Activated CD4-positive, alpha-beta T cell treated with anti-CD3 and anti-CD28 coated beads for 4 hours (primary cell): ENCODE data around the gene TMEM212.

Experiments
- DNase-seq, 2 donors: peaks; one replicate each; pipeline ENCODE4 v3.0.0-alpha.2; 2020

The TMEM212 gene

GRCh38 chr3:171862392-171862791, 19.2 kb downstream of the TMEM212 start:
- no peak for DNase-seq

GRCh38 chr3:171862993-171863521, 19.9 kb downstream of the TMEM212 start:
- DNase-seq, result no peak

- no peak for DNase-seq
These were observed 20.8 kb downstream of the TMEM212 start for GRCh38 chr3:171863920-171864319.

DNA sequence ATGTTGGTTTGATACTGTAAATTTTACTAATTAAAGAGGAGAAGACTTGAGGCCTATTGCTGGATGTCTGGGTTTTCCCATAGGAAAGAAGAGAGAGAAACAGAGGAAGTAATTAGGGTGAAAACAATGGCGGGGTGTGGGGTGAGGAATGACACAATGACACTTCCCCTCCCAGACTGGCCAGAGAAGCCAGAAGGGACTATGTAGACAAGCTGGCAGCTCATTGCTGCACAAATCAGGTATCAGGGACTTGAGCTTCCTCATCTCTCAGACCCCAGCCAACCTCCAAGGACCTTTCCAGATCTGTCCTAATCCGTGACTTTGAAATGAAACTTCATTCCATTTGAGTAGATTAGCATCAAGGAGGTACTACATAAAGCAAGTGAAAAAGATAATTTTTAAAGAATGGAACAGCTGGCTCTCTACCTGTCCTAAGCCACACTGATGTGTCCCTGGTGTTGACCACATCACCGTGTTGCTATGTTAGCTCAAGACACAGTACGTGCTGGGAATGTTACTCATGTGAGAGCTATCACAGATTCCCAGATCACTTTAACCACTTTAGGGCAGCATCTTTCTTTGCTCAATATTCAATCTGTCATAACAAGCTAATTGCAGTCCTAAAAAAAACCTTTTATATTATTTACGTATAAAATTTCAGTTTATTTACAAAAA, 22.2 kb downstream of the TMEM212 start:
- DNase-seq, result no peak

- no peak for DNase-seq
These were observed 24.8 kb downstream of the TMEM212 start for GRCh38 chr3:171867981-171868380.

- DNase-seq, result no peak
These were observed 28.5 kb downstream of the TMEM212 start for GRCh38 chr3:171871392-171872274.

DNA sequence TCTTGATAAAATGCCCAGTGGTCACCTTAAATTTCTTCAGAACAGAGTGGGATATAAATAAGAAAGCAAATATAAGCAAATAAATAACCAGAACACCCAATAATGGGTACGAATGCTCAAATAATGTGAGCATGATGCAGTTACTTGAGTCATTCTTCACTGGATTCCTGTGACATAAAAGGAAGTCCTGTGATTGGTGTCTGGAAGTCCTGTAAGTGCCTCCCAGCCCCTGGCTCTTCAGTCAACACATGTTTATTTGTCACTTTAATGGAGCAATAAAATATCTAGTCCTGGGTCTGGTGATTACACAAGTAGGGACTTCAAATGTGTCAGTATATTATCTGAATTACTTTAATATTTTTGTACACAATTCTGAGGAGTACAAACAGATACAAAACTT, 30.4 kb downstream of the TMEM212 start:
- DNase-seq, result no peak

DNA sequence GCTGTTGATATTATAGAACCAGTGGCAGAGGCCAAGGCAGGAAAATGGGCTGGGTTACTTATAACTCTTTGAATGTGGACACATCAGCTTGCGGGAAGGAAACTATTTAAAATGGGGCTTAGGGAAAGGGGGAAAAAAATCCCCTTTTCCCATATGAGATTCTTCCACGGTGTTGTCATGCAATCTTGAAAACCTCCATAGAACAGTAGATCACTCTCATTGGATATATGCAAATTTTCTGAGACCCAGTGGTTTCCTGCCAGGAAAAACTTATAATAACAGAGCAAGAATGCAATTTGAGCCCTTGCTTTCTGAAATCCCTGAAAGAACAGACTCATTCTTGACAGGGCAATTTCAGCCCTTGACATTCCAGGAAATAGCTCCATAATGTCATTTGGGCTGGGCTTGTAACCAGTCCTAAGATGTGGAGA, 31.1 kb downstream of the TMEM212 start:
- no peak for DNase-seq

- no peak for DNase-seq
These were observed 31.7 kb downstream of the TMEM212 start for GRCh38 chr3:171874879-171875278.

DNA sequence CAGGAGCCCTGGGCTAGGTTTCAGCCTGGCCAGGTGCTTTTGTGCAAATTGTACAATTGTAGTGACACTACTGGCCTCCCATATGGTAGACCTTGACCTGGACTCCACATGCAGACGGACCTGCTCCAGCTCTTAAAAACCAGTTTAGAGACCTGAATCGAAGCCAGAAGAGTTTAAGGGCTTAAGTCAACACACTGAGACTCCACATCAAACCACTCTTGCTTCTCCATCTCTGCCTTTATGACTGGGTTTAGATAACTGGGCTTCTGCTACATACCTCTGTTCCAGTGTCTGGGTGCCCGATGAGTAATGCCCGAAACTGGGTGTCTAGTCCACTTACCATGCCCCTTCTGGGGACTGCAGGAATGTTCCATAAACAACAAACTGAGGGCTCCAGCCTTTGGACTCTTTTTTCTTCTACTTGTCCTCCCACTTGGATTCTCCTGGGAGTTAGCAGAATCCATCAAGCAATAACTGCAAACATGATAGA, 32.8 kb downstream of the TMEM212 start:
- DNase-seq, result no peak

- DNase-seq, result no peak
These were observed 33.6 kb downstream of the TMEM212 start for GRCh38 chr3:171876680-171877147.

DNA sequence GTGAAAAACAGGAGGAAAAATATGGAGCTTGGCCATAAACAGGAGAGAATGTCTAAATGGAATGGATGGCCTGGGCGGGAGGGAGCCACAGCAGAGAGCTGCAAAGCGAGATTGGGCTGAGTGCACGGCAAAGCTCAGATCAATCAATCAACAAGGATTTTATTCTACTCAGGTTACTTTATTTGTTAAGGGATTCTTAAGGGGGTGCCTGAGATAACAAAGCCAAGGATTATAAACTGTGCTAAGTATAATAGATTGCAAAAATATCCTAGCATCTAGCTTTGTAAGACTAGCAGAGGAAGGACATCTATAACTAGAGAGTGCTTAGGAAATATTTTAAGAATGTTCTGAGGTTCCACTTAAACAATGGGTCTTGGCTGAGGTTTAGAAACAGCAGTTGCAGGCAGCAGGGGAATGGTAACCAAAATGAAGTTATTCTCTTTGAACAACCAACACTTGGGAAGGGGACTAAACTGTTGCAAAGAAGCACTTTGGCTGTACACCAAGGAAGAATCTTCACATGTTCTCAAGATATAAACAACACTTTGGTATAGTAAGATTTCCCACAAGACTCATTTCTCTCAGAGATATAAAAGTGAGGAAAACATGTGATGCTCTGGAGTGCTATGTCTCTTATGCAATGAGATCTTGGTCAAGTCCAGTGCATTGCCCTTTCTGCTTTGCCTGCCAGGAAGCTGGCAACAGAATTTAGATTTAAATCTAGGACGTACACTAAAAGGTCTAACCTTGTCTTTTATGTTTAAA, 35.5 kb downstream of the TMEM212 start:
- no peak for DNase-seq

- DNase-seq, result no peak
These were observed 36.3 kb downstream of the TMEM212 start for GRCh38 chr3:171879472-171879871.

DNA sequence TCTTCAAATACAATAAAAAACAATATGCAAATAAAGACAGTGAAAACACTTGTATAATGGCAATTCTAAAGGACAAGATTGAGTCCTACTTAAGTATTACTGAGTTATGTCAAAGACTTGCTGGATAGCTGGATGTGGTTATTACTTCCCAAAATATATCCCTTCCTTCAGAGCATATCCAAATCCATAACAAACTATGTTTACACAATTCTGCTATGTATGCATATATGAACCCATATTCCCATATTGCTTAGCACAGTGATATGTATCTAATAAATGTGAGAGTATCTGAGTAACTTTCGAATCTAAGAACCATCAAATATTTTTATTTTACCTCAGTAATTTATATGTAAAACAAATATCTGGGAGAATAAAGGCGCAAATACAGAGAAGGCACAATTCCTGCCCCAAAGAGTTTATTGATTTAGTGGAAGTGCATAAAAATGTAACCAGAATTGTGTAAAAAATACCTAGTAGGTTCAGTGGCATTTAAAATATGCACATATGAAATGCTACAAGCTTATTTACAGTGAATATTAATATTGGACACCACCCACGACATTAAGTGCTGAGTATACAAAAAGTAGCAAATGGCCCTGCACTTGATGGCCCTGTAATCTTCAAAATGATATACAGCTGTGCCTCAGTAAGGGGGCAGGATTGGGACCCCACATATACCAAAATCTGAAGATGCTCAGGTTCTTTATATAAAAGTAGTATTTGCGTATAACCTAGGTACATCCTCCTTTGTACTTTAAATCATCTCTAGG, 37.1 kb downstream of the TMEM212 start:
- DNase-seq, result no peak

DNA sequence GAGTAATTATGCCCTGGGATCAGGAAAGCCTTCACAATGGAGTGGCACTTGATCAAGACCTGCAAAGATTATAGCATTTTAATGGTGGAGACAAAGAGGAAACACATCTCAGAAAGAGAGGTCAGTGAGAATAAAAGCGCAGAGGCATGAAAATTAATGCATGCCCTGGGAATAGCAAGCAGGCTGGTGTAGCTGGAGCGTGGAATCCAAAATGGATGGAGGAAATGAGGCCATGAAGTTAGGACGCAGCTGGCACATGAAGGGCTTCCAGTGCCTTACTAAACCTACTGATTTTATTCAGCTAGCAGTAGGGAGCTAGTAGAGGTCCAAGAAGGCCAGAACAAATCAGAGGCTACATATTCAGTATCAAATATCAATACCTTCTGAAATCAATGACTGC, 38.1 kb downstream of the TMEM212 start:
- no peak for DNase-seq

DNA sequence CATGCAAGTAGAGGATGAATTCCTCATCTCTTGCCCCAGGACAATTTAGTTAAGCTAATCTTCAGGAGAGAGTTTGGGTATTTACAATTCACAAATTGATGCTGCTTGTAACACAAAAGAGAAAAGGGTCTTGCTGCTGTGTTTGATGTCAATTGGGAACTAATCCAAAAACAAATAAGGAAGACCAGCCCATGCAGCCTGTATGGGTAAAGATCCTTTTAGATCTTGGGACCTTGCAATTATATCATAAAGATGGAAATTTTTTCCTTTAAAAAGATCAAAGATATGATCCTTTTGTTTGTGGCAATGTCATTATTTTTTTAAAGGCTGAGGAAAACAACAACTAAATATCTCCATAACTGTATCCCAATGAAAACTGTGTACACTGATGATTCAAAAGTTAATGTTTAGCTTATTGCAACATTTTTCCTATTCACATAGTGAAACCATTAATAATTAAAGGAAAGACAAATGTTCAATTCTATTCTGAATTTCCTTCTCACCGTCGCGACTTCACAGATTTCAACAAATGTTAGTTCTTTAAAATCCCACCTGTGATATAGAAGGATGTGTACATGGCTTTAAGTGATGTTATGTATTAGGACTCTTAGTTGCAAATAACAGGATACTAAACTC, 40.2 kb downstream of the TMEM212 start:
- no peak for DNase-seq

- DNase-seq, result no peak
These were observed 40.7 kb downstream of the TMEM212 start for GRCh38 chr3:171883893-171884279.

- DNase-seq, result no peak
These were observed 45.3 kb downstream of the TMEM212 start for GRCh38 chr3:171888466-171888865.

DNA sequence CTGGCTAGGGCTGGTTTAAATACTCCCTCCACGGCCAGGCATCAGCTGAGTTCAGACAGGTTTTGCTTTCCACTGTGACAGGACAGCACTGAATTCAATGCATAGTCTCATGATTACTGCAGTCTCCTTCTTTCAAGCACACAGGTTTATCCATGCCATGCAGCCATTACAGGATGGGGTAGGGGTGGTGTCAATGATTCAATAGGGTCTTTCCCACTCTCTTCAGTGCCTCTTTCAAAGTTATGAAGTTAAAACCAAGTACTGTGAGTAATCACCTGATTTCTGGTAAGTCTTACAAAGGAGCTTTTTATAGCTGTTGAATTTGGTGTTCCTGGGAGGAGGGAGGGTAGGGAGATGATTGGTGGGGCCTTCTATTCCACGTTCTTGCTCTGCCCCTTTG, 47.2 kb downstream of the TMEM212 start:
- DNase-seq, result no peak

- DNase-seq, result no peak
These were observed 49.3 kb downstream of the TMEM212 start for GRCh38 chr3:171892457-171892856.

DNA sequence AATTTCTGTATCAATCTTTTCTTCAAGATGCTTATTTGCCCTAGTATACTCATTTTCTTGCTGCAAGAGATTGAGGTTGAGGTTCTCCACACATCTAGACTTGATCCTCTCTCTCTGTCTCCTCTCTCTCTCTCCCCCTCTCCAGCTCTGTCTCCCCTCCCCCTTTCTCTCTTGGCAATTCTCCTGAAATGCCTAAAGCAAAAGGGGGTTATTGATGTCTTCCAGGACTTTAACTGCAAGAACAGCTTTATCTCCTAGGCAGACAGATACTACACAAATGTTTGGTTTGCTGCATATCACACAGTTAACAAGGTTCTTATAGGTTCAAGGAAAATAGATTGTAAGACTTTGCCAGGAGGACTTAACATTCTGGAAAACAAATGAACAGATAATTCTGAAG, 52.1 kb downstream of the TMEM212 start:
- DNase-seq, result no peak

GRCh38 chr3:171895900-171896299, 52.8 kb downstream of the TMEM212 start:
- no peak for DNase-seq
